NOMO-1 (cell line): ENCODE measurements around the gene ASAP2.

Experiments
- DNase-seq, 2 experiments: peaks; one replicate each; lab custom pipeline; 2025; ENCODE audit not compliant: unreplicated experiment in 2 of 2; lab: John Stamatoyannopoulos, UW

Gene ASAP2

DNA sequence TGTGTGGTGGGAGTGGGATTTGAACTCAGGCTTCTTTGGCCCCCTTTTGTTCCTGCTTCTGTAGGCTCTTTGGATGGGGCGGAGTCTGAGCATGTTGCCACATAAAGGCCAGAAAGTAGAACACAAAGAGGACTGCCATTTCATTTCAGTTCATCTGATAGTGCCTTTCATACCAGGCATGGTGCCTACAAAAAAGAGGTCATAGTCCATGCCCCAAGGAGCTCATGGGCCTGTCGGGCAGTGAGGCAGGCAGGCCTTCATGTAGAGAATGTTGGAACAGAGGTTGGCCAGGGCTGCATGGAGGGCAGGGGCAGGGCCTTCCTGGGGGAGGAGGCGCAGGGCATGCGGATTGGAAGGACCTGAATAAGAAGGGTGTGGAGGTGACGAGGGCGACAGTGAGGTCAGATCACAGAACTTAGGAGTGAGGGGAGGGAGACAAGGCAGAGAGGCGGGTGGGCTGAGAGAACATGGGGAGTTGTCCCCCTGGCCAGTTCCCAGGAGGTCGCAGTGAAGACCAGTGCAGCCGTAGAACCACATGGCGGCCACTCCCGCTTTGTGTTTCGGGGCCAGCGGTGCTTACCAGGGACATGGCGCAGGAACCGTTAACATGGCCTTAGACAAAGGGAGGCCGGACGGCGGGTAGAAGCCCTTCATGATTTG, 167.6 kb downstream of the ASAP2 start:
- no peak for DNase-seq

DNA sequence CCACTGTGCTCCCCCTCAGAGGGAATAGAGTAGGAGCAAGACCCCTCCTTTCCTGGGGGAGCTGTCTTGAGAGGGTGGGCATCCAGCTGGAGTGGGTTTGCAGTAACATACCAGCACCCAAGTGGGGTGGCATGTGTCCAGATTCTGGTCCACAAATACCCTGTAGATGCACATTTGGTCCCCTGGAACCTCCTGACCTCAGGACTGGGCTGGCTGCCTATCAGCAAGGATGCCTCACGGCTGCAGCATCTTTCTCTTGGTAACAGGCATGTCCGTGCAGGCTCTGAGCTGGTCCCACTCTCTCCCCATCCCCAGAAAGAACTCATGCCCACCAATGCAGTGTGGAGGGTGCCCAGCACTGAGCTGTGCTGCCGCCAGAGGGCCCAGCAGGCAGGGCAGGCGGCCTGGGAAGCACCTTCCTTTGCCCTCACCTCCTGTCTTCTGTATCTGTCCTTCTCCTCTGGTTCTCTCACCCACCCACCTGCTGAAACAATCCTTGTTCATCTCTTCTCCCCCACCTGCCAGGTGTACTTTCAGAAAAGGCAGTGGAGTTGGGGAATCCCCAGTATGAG, 169.3 kb downstream of the ASAP2 start:
- DNase-seq = no peak

DNA sequence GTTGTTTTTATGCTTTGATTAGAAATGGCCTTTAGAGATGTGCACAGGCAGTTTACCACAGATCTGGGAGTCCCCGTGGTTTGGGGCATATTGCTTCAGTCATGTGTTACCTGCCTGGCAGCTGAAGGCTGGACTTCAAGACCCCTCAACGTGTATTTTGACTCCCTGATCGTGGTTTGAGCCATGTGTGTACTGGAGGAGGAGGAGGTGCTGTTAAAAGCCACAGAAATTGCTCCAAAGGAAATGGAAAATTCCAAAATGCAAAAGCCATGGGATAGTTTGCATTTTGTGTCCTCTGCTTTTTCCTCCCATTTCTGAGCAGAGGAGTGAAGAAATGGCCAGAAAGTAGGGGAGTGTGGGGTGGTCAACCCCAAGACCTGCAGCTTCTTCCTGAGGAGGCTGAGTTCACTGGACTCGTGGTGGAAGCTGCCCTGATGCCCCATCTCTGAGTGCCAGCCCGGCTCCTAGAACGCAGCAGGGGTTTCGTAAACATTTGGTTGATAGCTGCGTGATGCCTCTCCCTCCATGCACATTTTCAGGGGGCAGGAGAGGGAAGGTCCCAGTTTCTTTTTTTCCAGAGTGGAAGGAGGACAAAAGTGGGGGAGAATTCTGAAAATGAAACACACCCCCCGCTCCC, 171.0 kb downstream of the ASAP2 start:
- DNase-seq = no peak

DNA sequence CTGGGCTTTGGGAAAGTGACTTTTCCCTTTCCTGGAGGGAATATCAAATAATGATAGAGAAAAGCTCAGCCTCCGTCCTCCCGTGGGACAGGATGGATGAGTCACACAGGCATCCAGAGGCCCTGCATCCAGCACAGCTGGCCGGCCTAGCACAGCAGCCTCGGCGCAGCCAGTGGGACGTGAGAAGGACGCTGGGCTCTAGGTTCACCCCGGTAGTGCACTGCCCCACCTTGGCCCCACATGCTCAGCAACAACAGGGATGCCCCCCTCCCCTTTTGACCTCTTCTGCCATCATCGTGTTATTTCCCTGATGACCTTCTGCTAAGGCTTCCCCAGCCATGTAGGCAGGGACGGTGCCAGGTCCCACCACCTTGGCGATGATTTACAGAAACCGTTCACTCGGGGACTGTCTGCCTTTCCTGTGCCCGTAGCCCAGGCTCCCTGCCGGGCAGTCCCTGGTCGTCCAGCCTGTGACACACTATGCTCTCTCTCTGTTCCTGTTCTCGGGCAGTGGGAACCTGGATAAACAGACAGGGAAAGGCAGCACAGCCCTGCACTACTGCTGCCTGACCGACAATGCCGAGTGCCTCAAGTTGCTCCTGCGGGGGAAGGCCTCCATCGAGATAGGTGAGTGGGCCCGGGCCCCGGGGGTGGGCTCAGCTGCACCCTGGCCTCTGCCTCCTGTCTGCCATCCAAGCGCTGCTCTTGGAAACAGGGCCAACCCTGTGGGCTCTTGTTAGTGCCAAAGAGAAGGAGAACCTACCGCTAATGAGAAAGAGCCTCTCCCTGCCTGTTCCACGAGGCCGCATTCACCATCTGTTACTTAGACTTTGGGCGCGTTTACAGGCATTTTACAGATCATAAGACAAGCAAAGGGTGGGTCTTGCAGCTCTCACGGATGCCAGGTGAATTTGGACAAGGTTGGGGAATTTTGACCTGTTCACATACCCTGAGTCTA, 172.1 kb downstream of the ASAP2 start:
- DNase-seq = no peak

DNA sequence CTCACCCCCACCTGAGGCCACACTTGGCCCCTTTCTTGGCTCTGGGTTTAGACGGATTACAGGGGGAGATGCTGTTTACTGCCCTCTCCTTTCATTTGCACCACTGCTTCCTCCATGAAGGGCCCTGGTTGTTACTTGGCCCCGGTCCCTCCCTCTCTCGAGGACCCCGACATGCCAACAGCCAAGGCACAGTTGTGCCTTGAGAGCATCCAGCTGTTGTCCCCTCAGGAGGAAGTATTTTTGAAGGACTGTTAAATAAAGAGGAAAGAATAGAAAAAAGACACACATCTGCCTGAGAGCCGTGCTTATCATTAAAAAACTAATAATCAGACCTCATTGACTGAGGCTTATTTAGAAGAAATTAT, 172.8 kb downstream of the ASAP2 start:
- no peak for DNase-seq

DNA sequence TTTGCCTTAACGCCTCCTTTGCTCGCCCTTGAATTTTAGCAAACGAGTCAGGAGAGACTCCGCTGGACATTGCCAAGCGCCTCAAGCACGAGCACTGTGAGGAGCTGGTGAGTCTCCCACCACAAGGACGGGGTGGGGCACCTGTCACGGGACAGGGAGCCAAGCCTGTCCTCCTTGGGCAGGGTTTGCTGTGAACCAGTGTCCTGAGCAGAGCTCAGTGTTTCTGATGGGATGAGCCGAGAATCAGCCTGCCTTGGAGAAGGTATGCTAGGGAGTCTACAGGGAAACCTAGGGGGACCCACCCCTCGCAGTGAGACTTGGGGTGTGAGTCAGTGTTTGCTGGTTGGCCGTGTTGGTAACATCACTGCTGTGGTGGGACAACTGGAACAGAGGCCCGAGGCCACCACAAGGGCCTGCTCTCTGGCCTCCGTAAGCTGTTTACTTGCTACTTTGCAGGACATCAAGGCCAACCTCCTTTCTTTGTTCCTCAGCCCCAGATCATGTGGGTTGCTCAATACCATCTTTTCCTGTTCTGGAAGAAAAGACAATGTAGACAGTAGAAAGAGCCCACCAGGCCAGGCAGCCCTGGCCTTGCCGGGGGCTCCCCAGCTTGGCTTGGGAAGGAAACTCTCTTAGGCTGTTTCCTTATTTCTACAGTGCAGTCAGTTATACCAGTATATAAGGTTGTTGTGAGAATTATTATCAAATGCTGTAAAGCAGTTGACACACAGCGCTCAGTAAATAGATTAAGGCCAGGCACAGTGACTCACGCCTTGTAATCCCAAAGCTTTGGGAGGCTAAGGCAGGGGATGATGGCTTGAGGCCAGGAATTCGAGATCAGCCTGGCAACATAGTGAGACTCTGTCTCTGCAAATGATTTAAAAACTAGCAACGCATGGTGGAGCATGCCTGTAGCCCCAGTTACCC, 174.4 kb downstream of the ASAP2 start:
- DNase-seq = no peak

DNA sequence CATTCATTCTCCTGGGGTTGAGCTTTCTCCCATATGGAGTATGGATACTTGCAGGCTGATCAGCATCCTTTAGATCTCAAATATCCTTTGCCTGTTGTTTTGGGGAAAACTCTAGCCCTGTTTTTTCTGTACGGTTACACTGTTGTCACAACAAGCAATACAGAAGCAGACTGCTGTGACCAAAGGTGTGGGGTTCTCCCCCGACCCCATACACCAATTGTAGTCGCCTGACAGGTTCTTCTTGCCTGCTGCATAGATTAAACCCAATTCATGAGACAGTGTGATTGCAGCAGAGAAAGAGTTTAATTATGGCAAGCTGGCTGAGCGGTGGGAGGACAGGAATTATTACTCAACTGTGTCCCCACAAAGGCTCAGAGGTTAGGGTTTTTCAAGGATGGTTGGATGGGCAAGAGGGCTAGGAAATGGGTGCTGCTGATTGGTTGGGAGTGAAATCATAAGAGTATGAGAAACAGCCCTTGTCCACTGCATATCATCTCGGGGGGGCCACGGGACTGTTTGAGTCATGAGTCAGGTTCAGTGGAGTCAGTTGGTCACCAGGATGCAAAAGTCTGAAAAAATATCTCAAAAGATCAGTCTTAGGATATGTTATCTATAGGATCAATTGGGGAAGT, 176.1 kb downstream of the ASAP2 start:
- DNase-seq = no peak

DNA sequence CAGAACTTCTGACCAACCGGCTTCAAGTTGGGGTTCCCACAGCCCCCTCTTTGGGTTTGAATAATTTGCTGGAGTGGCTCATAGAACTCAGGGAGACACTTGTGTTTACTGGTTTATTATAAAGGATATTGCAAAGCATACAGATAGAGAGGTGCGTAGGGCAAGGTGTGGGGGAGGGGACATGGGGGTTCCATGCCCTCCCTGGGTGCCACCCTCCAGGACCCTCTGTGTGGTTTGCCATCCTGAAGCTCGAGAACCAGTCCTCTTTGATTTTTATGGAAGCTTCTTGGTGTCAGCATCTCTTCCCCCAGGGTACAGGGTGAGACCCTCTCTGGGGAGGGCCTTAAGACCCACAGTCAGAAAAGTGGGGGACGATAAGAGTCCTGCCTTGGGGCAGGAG, 177.9 kb downstream of the ASAP2 start:
- DNase-seq = no peak

DNA sequence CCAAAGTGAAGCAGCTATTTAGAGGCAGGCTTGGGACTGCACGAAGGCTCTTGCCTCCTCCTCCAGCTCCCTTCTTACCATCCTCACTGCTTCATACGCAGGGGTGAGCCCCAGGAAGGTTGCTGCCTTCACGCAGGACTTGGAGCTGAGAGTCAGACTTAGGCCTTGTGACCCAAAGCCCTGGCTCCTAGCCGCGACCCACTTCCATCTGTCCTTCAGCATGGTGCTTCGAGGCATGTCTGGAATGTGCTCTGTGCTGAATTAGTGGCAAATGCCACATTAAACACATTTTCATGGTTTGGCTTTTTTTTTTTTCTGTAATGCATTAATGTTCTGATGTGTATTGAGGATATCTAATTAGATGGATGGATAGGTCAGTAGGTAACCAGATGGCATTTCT, 179.2 kb downstream of the ASAP2 start:
- DNase-seq = no peak

DNA sequence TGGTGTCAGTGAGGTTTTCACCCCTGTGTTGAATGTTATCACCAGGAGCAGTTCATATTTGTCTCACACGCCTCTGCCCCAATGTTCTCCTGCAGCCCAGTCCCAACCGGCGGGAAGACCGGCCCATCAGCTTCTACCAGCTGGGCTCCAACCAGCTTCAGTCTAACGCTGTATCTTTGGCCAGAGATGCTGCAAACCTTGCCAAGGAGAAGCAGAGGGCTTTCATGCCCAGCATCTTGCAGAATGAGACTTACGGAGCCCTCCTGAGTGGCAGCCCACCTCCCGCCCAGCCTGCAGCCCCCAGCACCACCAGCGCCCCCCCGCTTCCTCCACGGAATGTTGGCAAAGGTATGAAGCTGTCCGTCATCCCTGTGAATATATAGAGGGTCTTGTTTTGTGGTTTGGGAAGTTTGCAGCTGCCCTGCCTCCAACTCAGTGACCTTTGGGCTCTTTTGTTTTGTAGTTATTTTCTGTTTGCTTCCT, 181.6 kb downstream of the ASAP2 start:
- no peak for DNase-seq

DNA sequence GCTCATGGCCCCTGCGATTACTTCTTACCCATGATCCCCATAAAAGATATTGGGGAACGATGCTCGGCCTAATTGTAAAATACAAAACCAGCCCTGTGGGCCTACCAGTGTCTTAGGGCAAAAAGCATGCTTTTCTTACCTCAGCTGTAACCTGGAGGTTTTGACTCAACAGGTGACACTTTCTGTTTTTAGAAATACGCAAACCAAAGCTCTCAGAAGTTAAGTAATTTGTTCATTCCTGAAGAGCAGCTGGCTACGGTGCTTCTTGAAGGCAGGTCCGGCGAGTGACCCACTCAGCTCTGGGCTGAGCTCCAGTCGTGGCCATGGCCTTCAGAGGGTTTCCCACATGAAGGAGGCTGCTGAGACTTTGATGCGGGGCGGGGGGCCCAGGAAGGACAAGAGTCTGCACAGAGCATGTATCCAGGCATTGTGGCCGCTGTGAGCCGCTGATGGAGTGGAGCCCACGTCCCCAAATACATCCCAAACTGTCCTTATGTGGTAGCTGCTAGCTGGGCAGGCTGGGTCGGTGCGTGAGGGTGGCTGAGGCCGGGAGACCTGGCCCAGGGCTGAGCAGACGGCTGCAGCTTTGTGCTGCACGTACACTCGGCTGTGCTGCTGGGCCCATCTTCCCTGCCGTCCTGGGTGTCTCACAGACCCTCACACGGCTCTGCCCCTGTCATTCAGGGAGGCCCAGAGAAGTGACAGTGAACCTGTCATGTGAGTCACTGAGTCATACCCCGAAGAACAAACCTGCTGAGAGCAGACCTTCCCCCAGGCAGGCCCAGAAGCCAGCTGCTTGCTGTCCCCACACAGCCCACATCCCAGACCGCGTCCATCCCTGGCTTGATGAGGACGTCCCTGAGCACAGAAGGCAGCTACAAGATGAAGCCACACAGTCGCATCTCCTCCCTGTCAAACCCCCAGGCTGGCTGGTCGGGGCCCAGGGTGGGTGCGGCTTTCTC, 182.6 kb downstream of the ASAP2 start:
- DNase-seq = no peak

DNA sequence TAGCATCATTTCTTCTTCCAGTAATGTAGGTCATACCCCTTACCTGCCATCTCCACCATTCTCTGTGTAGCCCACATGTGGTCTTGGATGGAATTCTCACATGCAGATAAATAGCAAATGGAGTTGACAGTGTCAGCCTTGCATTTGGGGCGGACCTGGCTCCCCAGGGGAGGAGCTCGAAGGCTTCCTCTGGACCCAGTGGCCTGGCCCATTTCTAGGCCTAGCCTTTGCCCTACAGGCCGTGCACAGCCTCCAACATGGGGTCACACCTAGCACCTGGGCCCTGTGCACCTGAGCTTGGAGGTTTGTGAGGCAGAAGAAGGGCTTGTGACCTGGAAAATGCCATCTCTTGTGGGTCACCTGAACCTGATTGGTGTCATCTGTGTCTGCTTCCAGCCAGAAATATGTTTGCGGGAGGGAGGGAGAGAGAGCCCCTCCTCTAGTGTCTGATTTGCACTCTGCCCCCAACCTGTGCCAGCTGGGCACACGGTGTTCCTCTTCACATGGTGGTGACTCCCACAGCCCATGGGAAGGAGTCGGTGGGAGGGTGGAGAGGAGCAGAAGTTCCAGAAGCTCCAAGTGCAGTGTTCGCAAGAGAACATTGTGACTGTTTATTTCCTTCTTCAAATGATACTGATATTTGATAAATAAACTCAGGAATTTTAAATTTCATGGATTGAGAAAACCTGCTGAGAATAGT, 183.7 kb downstream of the ASAP2 start:
- DNase-seq = no peak

DNA sequence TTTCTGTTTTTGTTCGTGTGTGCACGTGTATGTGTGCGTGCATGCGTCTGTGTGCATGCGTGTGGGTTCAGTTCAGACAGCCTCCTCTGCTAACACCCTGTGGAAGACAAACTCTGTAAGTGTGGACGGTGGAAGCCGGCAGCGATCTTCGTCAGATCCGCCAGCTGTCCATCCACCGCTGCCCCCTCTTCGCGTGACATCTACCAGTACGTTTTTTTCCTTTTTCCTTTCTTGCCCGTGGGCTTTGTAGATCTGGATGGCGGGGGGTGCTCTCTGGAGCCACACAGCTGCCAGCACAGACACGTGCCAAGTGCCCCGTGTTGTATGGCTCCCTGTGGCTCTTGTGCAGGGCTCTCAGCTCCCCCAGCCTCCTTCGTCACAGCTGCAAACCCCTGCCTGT, 184.4 kb downstream of the ASAP2 start:
- no peak for DNase-seq

DNA sequence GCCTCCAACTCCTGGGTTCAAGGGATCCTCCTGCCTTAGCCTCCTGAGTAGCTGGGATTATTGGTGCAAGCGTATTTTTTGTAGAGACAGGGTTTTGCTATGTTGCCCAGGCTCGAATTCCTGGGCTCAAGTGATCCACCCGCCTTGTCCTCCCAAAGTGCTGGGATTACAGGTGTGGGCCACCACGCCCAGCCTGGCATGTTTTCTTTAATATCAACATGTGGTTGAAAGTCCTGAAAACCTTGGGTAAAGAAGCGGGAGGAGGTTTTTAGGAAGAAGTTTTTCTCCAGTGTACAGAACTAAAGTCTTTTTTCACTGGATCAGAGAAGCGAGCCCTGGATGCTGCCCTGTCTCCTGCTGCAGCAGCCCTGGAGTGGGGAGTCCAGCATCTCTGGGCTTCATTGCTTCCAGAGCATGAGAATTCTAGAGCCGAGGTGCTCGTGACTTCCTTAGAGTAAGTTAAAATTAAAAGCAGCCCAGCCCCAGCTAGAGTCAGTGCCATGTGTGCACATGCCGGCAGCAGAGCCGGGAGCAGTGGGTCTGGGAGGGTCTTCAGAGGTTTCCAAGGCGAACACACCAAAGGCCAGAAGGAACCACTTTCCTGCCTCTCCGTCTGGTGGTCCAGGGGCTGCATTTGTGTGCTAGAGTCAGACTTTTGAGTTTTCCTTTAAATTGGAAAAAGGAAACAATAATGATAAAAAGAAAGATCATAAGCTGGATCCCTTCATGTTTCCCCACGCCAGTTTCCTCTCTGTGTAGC, 185.5 kb downstream of the ASAP2 start:
- no peak for DNase-seq

DNA sequence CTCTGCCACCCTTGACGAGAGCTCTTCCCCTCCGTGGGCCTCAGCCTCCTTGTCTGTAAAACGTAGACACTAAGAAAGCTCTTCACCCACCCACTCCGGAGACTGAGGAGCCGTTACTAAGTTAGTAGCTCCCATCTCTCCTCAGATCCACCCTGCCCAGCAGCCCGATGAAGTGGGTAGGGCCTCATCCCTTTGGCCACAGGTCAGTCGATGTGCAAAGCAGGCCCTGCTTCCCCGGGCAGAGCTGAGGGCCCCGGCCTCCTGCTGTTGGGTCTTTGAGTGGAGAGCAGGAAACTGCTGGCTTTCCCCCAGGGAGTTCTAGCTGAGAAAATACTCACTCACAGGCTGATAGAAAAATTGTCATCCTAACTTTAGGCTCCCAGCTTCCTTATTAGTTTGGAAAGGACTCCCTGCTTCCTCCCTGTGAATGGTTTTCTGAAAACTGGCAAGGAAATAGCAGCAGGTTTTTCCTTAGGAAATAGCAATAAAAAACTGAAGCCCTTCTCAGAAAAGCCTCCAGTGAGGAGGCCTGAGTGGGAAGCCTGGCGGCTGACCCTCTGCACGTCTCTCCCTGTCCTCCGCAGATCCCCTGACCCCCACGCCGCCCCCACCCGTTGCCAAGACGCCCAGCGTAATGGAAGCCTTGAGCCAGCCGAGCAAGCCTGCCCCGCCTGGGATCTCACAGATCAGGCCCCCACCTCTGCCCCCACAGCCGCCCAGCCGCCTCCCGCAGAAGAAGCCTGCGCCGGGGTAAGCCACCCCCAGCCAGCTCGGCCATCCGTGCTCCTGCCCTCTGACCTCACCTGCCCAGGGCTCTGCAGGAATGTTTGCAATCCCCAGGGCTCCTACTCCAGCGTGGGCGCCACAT, 186.5 kb downstream of the ASAP2 start:
- DNase-seq = no peak

DNA sequence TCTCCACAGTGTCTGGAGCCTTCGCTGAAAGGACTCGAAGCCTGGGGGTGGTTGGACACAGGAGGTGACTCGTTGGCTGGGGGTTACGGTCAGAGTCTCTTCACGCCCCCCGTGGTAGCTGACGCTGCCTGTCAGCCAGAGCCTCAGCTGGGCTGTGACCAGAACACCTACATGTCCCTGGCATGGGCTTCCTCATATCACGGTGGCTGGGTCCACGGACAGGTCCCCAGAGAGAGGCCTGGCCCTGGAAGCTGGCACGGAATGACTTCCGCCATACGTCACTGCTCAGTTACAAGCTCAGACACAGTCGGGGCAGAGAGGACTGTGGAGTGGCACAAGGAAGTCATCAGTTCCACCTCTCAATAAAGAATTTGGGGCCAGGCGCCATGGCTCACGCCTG, 188.2 kb downstream of the ASAP2 start:
- DNase-seq = no peak
